SJCRH30 (cell line): ENCODE data around the gene CDH4. TPM values are rescaled to one million over a fixed set of nuclear protein-coding genes. Genes with fewer than 3 reads are reported as not detected.
A peak's percentile ranks its signal among the peaks of the same experiment; 100 is the strongest.
"Not testable (repeated sequence)": the region's sequence is repeated elsewhere in the genome, so short reads cannot be mapped to it uniquely, and the experiment has no call there.

ENCODE experiments used
- DNase-seq, 2 experiments: peaks; one replicate each; pipeline ENCODE4 v3.0.0-alpha.2; 2015 to 2020
- H3K27ac ChIP-seq: fragments of 250-450 bp; sonication (Bioruptor Pico); 2 replicates; pipeline ENCODE4 v1.5.1; 2020; ENCODE audit warnings: mild to moderate bottlenecking, moderate library complexity
- H3K27me3 ChIP-seq: fragments of 250-450 bp; sonication (Bioruptor Pico); 2 replicates; pipeline ENCODE4 v1.5.1; 2020; ENCODE audit warnings: mild to moderate bottlenecking, moderate library complexity
- H3K36me3 ChIP-seq: fragments of 250-450 bp; sonication (Bioruptor Pico); 2 replicates; pipeline ENCODE4 v1.5.1; 2020; ENCODE audit warnings: mild to moderate bottlenecking, moderate library complexity
- H3K4me1 ChIP-seq: fragments of 250-450 bp; sonication (Bioruptor Pico); 2 replicates; pipeline ENCODE4 v1.5.1; 2020; ENCODE audit warnings: mild to moderate bottlenecking, moderate library complexity
- H3K4me3 ChIP-seq: fragments of 250-450 bp; sonication (Bioruptor Pico); 2 replicates; pipeline ENCODE4 v1.5.1; 2020; ENCODE audit warnings: mild to moderate bottlenecking, moderate library complexity
- H3K9me3 ChIP-seq: fragments of 250-450 bp; sonication (Bioruptor Pico); replicated peaks from 2 replicates; pipeline ENCODE4 v1.5.1; 2020; ENCODE audit warnings: mild to moderate bottlenecking, moderate library complexity
- total RNA-seq: library from RNA; depleted of rRNA; stranded (reverse); fragments of >200 nt; shearing (Covaris generic); gene quantifications from 2 replicates; pipeline ENCODE4 v1.2.3, GENCODE V29; 2014

CDH4 gene
- total RNA-seq, 1 experiment from 2014 or later: 0.06 TPM

GRCh38 chr20:61391185-61391584 is 139.1 kb downstream of the CDH4 start:
- Histone ChIP-seq H3K27me3 (peaks cover 3% of the 10 kb centered on the region; the same call in 1 of the 2 replicates), H3K4me3 (no peak overlapping the region), H3K27ac (no peak overlapping the region), H3K9me3 (no peaks in the 10 kb centered on the region), H3K4me1 (peaks cover 14% of the 10 kb centered on the region; the same call in 1 of the 2 replicates), H3K36me3 (no peaks in the 10 kb centered on the region)
- no peak for DNase-seq

DNA sequence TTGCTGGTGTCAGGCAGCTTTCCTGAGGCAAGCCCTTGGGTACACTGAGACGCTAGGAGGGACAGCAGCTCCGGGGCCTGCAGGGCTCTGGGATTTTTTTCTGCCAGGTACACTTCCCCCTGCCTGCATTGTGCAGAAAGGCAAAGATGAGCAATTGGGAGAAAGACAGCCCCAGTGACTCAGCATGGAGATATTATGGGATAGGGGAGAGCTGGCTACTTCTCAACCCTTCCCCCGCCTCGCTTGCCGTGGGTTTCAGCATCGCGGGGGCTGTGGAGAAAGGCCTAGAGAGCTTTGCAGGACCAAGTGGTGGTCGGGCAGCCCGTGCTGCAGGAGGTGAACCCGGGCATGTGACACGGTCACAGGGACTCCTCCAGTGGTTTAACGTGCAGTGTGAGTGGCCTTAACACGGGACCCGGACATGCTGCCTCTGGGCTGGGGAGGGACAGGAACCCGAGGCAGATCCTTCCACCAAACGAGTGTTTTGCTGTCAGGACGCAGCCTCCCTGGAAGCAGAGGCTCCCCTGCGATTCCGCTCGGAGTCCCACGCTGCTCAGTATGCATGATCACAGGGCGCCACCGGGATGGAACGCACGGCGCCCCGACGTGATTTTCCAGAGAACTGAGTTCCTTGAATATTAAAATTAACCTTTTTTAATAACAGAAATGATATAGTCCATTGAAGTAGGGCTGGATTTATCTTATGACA is 139.9 kb downstream of the CDH4 start:
- Histone ChIP-seq H3K9me3 (no peaks in the 10 kb centered on the region), H3K4me3 (no peak overlapping the region), H3K27ac (no peak overlapping the region), H3K36me3 (no peaks in the 10 kb centered on the region), H3K27me3 (peaks cover 3% of the 10 kb centered on the region; the same call in 1 of the 2 replicates), H3K4me1 (peaks cover 6% of the 10 kb centered on the region; the same call in 1 of the 2 replicates)
- DNase-seq: no peak

DNA sequence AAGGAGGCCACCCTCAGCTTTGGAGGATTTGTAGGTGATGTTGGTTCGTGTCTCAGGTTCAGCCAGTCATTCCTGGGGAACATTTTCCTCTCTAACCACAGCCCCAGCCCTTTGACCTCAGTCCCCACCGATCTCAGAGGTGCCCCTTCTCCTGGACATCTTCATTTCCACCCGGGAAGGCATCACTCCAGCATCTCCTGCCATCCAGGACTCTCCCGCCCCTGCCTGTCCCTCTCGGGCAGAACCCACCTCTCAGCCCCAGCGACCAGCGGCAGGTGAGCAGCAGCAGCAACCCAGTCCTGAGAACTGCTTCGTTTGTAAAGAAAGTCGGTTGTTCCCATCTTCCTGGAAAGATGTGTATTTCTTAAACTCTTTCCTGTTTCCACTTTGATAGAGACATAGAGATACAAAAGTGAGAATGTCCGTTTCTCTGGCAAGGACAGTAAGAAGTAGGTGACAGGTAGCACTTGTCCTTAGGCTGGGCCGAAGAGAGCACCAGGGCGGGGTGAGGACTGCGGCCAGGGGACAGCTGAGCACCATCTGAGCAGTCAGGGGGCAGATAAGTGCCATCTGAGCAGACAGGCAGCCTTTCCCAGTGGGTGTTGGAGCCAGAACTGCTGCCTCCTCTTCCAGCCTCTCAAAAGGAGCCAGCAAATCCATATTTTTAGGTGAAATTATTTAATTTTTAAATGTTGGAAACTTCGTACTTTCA is 142.2 kb downstream of the CDH4 start:
- Histone ChIP-seq H3K9me3 (no peaks in the 10 kb centered on the region), H3K27ac (no peak overlapping the region), H3K4me3 (no peak overlapping the region), H3K27me3 (peaks cover 3% of the 10 kb centered on the region; the same call in 1 of the 2 replicates), H3K36me3 (no peaks in the 10 kb centered on the region), H3K4me1 (no peaks in the 10 kb centered on the region)
- no peak for DNase-seq

DNA sequence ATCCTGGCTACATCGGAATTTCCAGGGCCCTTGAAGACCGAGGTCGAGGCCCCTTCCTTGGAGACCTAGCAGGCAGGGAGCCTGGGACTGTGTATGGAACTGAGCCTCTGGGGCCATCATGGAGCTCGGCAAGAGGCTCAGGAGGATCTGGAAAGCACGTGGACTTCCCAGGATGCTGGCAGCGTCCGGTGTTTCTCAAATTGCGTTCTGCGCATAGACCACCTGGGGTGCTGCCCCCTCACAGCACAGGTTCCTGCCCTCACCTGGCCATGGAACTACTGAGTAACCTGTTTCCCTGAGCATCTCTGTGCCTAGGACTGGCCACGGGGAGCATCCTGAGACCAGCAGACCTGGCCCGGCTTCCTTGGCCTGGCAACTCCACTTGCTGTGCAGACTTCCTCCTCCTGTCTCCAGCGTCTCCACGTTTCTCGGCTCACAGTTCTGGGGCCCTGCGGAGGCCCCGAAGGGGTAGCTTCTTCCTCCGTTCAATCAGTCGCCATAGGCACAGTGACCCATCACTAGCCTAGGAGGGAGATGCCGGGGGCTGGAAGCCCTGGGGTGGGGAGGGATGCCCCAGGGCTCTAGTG is 144.3 kb downstream of the CDH4 start:
- Histone ChIP-seq H3K4me3 (no peak overlapping the region), H3K36me3 (no peaks in the 10 kb centered on the region), H3K4me1 (no peaks in the 10 kb centered on the region), H3K27me3 (peaks cover 3% of the 10 kb centered on the region; the same call in 1 of the 2 replicates), H3K27ac (no peak overlapping the region), H3K9me3 (no peaks in the 10 kb centered on the region)
- no peak for DNase-seq

GRCh38 chr20:61397146-61397545 is 145.1 kb downstream of the CDH4 start:
- Histone ChIP-seq H3K4me1 (no peaks in the 10 kb centered on the region), H3K27ac (no peak overlapping the region), H3K36me3 (no peaks in the 10 kb centered on the region), H3K9me3 (no peaks in the 10 kb centered on the region), H3K27me3 (peaks cover 3% of the 10 kb centered on the region; the same call in 1 of the 2 replicates), H3K4me3 (no peak overlapping the region)
- no peak for DNase-seq

GRCh38 chr20:61397790-61398189 is 145.7 kb downstream of the CDH4 start:
- no peaks in the 10 kb centered on the region for H3K36me3 ChIP-seq

DNA sequence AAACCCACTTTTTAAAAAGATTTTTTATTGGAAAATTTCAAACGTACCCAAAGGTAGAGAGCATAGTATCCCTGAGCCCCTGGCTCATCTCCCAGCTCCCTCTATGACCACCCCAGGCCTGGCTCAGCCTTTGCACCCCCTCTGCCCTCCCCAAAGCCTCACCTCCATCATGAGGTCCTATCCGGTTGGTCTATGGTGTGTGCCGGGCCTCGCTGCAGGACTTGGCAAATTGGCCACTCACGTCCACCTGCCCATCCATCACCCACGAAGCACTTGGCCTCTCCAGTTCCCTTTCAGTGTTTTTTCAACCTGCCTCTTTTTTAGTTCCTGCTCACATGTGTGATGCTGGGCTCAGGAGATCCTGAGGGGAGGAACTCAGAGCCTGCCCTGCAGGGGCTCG is 147.4 kb downstream of the CDH4 start:
- Histone ChIP-seq H3K27me3 (peaks cover 6% of the 10 kb centered on the region), H3K4me3 (no peak overlapping the region), H3K9me3 (no peaks in the 10 kb centered on the region), H3K27ac (no peak overlapping the region), H3K36me3 (no peaks in the 10 kb centered on the region), H3K4me1 (no peaks in the 10 kb centered on the region)
- no peak for DNase-seq

More at GRCh38 chr20:61397790-61398189, 145.7 kb downstream of the CDH4 start:
- Histone ChIP-seq H3K9me3 (no peaks in the 10 kb centered on the region), H3K4me1 (no peaks in the 10 kb centered on the region), H3K27me3 (peaks cover 3% of the 10 kb centered on the region; the same call in 1 of the 2 replicates), H3K4me3 (no peak overlapping the region), H3K27ac (no peak overlapping the region)
- DNase-seq: no peak

DNA sequence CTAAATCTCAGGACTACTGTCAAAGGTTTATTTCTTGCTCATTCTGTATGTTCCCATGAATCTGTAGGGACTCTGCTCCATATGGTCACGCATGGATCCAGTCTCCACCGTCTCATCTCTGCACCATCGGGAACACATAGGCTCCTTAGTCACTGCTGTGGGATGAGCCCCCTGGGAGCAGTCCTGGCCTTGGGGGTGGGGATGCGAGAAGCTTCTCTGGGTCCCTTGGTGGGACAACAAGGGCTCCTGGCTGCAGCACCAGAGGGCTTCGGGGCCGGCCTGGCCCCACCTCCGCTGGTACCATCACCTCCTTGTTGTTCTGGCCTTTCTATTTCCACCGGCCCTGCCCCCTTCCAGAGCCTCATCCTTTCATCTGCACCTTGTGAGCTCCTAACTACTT is 148.4 kb downstream of the CDH4 start:
- no peaks in the 10 kb centered on the region for H3K36me3 ChIP-seq
- peaks cover 12% of the 10 kb centered on the region for H3K27me3 ChIP-seq
- no peak overlapping the region for H3K4me3 ChIP-seq
- H3K4me1 ChIP-seq: no peaks in the 10 kb centered on the region
- H3K27ac ChIP-seq: no peak overlapping the region
- no peaks in the 10 kb centered on the region for H3K9me3 ChIP-seq
- no peak for DNase-seq

DNA sequence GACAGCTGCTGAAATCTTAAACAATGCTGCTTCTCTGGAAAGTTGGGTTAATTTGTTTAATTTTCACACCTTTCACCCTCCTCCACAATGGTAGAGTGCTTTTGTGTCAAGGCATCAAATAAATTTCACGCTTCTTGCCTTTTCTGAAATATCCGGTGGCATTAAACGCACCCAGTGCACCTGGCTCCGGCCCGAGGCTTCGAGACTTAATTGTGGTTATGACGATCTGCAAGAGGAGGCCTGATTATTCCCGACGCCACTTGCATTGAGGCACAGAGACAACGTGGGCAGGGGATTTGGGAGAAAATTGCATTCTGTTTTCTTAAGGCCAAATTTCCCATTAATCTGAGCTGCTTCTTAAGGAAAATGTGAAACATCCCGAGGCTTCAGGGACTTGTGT is 152.2 kb downstream of the CDH4 start:
- H3K4me3 ChIP-seq: no peak overlapping the region
- peak in 1 of 2 experiments; percentile 28 for DNase-seq
- H3K9me3 ChIP-seq: no peaks in the 10 kb centered on the region
- no peaks in the 10 kb centered on the region for H3K4me1 ChIP-seq
- no peak overlapping the region for H3K27ac ChIP-seq
- peaks cover 12% of the 10 kb centered on the region for H3K27me3 ChIP-seq
- H3K36me3 ChIP-seq: no peaks in the 10 kb centered on the region

DNA sequence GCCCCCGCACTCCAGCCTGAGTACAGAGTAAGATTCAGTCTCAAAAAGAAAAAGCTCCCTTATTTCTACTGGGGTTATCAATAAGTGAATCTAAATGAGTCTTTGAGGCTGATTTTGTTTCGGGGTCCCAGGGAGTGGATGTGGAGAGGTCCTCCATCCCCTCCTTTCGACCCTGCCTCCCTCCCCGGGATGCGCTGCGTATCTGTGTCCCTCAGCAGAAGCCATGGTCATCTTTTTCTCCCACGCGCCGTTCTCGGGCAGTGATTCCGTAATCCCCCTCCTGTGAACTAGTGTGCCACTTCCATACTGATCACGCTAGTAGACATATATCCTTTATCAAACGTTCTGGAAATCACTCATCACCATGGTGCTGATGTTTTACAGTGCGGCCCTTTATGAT is 152.9 kb downstream of the CDH4 start:
- Histone ChIP-seq H3K27me3 (peaks cover 12% of the 10 kb centered on the region), H3K4me3 (no peak overlapping the region), H3K9me3 (no peaks in the 10 kb centered on the region), H3K36me3 (no peaks in the 10 kb centered on the region), H3K27ac (no peak overlapping the region), H3K4me1 (no peaks in the 10 kb centered on the region)
- no peak for DNase-seq

DNA sequence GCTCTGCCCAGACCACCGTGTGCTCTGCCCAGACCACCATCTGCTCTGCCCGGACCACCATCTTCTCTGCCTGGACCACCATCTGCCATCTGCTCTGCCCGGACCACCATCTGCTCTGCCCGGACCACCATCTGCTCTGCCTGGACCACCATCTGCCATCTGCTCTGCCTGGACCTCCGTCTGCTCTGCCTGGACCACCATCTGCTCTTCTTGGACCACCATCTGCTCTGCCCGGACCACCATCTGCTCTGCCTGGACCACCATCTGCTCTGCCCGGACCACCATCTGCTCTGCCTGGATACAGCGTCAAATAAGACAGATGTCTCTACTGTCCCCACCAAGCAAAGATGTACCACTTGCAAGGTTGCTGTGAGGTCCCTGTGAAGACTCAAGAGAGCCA is 154.7 kb downstream of the CDH4 start:
- H3K27ac ChIP-seq, H3K4me3 ChIP-seq, H3K4me1 ChIP-seq, H3K36me3 ChIP-seq, DNase-seq, H3K9me3 ChIP-seq: not testable (repeated sequence)
- peaks cover 12% of the 10 kb centered on the region for H3K27me3 ChIP-seq

DNA sequence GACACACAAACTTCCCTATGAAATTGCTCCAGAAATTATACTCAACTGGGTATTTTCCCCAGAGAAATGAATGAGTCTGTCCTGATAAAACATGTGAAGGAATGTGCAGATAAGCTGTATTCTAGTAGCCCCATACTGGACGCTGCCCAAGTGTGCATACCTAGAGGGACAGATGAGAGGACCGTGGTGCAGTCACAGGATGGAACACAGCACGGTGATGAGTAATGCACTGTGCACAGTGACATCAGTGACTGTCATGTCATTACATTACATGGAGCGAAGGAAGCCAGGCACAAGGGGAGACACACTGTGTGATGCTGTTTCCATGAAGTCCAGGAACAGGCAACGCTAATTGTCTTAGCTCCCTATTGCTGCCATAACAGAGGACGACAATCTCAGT is 155.5 kb downstream of the CDH4 start:
- Histone ChIP-seq H3K27ac (no peak overlapping the region), H3K9me3 (no peaks in the 10 kb centered on the region), H3K4me3 (no peak overlapping the region), H3K4me1 (no peaks in the 10 kb centered on the region), H3K27me3 (peaks cover 12% of the 10 kb centered on the region), H3K36me3 (no peaks in the 10 kb centered on the region)
- no peak for DNase-seq

- no peaks in the 10 kb centered on the region for H3K4me1 ChIP-seq
- no peak for DNase-seq
- no peaks in the 10 kb centered on the region for H3K9me3 ChIP-seq
- peaks cover 8% of the 10 kb centered on the region; the same call in 1 of the 2 replicates for H3K27me3 ChIP-seq
- no peak overlapping the region for H3K4me3 ChIP-seq
- H3K27ac ChIP-seq: no peak overlapping the region
- no peaks in the 10 kb centered on the region for H3K36me3 ChIP-seq
Measured at GRCh38 chr20:61408951-61409740, 157.1 kb downstream of the CDH4 start.

GRCh38 chr20:61411743-61412142 is 159.7 kb downstream of the CDH4 start:
- Histone ChIP-seq H3K4me1 (no peaks in the 10 kb centered on the region), H3K27ac (no peak overlapping the region), H3K27me3 (no peaks in the 10 kb centered on the region), H3K4me3 (no peak overlapping the region), H3K36me3 (no peaks in the 10 kb centered on the region), H3K9me3 (no peaks in the 10 kb centered on the region)
- DNase-seq: no peak
